Erythroblast (primary cell): Measurements from ENCODE around the gene CRNN.

ENCODE experiments used
- GATA1 ChIP-seq: IDR thresholded peaks from 2 replicates; pipeline ENCODE4 v1.6.1; 2011; ENCODE audit warnings: low read depth, mild to moderate bottlenecking, control low read depth, low read length, moderate library complexity
- POLR2A ChIP-seq: IDR thresholded peaks from 2 replicates; pipeline ENCODE4 v1.6.1; 2011; ENCODE audit warnings: mild to moderate bottlenecking, low read length

DNA sequence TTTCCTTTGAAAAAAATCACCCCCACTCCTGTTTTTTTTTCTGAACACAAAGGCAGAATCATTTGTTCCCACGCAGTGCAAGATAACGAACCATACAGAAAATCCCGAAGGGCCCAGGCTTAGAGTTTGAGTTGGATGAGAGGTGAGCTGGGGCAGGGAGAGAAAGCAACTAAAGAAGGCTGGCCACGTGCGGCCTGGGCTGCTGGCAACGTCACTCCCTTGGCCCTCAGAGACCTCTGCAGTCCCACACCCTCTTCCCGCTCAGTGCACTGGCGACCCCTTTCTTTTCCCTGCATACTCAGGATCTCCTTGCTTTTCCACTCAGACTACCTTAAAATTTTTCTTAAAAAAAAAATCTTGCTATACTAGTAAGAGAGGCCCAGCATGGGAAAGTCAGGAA is 28.2 kb upstream of the CRNN start:
- TF ChIP-seq POLR2A: no peak
- TF ChIP-seq GATA1: no peak
